EH (cell line): ENCODE measurements around the gene FRAS1.
"Not testable (repeated sequence)": the region's sequence is repeated elsewhere in the genome, so short reads cannot be mapped to it uniquely, and the experiment has no call there.

Source experiments
- DNase-seq: peaks from one replicate; pipeline ENCODE4 v3.0.0-alpha.2; 2015; ENCODE audit warnings: low read depth

Gene FRAS1

DNA sequence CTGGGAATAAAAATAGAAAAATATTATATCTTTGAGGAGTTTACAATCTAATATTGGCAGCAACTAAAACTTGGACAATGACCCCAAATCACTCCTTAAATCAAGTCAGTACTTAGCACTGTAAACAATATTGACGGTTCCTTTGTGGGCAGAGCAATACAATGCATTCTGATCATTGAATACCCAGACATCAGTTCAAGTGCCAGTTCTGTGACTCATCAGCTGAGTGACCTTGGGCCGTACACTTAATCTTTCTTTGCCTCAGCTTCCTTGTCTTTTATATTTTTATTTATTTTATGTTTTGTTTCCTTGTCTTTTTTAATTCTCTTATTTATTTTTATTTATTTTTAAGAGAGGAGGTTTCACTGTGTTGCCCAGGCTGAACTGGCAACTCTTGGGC is 382.2 kb downstream of the FRAS1 start:
- DNase-seq = peak; percentile 7

DNA sequence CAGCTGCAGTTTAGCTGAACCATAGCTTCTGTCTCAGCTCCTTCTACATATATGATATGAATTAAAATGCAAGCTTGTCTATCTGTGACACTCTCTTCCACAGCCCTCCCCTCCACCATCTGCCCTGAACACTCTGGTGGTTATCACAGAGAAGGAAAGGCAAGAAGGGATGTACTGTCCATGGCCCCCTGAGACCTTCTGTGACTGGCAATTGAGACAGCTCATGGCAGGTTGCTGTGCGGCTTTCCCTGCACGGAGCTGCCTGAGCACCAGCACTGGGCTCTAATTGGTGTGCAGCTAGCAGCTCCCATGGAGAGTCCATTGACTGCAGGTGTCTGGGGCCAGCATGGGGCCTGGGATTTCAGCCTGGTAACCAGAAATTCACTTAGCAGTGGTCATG is 384.6 kb downstream of the FRAS1 start:
- no peak for DNase-seq

GRCh38 chr4:78446619-78447018 is 389.5 kb downstream of the FRAS1 start:
- DNase-seq = no peak

- no peak for DNase-seq
Measured at GRCh38 chr4:78451407-78451806, 394.3 kb downstream of the FRAS1 start.

DNA sequence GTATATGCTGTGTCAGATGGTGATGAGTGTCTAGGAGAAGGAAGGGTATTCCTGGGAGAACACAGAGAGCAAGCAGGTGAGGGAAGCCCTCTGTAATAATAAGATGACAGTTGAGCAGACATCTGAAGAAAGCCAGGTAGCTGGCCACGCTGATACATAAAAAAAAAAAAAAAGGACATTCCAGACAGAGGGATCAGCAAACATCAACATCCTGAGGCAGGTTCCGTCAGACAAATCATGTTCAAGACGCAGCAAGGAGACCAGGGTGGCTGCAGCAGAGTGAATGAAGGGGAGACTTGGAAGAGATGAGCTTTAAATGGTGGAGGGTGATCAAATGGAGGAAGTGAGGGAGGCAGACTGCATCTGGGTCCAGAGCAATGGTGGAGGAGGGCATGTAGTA is 396.9 kb downstream of the FRAS1 start:
- DNase-seq = no peak

GRCh38 chr4:78457751-78458150 is 400.6 kb downstream of the FRAS1 start:
- DNase-seq = no peak

DNA sequence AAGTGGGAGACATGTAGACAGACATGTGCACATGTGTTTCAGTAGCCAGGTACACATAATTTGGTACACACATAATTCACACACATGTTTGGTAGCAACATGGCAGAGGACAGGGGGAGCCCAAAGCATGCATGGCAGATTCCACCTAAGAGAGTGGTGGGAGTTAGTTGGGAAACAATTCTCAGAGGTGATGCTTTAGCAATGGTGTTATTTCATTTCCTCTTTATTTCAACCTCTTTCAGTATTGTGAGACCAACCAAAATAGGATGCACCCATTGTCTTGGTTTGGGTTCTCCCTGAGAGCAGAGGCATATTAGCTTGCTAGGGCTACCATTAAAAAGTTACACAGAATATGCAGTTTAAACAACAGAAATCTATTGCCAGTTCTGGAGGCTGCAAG is 402.2 kb downstream of the FRAS1 start:
- DNase-seq = no peak

DNA sequence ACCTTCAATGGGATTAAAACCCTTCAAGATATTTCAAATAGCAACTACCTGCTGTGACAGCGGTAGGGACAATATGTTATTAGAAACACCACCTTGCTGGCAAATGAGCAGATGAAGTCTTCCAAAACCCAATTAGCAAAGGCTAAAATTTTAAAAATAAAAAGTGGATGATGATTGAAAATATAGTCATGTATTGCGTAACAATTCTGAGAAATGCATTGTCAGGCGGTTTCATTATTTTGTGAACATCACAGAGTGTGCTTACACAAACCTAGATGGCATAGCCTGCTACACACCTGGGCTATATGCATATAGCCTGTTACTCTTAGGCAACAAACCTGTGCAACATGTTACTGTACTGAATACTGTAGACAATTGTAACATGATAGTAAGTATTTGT is 403.2 kb downstream of the FRAS1 start:
- no peak for DNase-seq

DNA sequence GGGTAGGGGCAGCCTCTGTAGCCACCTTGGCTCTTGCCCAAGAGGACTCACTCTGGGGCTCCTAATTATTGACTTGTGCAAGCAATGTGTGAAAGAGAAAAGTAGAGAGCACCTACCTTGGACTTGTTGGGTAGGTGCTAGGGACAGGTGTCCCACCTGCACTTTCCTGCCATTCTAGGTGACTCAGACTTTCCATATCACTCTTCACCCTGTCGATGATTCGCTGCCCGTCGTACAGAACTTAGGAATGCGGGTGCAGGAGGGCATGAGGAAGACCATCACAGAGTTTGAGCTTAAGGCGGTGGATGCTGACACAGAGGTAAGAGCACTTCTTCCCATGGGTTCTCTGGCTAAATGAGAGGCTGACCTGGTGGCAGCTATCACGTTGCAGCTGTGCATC is 407.1 kb downstream of the FRAS1 start:
- DNase-seq = no peak

GRCh38 chr4:78467223-78467622 is 410.1 kb downstream of the FRAS1 start:
- DNase-seq = not testable (repeated sequence)

DNA sequence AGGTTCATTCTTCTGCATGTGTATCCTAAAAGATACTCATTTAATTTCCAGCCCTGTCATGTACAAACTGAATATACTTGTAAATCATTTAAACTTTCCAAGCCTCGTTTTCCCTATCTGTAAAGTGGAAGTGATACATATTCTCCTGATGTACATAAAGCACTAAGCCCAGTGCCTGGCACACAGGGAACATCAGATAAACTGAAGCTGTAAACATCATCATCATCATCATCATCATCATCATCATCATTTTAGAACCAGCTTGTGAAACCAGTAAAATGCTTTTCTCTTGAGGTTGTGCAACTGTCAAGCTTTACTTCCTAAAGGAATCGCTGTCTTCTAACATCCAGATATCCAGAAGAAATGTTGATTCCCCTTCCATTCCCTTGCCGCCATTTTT is 411.1 kb downstream of the FRAS1 start:
- no peak for DNase-seq

DNA sequence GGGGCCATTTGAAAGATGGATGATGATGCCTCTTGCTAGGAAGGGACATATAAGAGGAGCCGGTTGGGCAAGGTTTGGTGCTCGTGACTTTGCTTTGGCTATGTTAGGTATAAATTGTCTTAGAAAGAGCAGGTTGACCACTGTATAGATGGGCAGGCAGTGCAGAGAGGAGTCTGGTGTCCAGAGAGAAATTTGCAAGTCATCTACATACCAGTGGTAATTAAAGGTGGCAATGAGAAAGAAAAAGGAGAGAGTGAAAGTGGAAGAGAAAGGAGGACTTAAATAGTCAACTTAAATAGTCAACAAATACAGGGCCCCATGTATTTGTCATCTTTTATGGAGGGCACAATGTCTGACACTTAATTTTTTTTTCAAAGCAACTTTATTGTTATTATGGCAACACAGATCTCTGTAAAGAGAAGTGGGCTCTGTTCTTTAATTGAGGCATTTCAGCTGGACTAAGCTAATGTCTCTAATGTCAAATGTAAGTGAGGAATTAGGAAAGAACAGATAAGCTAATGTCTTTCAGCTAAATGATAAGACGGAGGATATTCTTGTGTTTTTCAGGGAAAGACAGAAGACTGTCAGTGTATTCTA is 419.1 kb downstream of the FRAS1 start:
- DNase-seq = no peak

DNA sequence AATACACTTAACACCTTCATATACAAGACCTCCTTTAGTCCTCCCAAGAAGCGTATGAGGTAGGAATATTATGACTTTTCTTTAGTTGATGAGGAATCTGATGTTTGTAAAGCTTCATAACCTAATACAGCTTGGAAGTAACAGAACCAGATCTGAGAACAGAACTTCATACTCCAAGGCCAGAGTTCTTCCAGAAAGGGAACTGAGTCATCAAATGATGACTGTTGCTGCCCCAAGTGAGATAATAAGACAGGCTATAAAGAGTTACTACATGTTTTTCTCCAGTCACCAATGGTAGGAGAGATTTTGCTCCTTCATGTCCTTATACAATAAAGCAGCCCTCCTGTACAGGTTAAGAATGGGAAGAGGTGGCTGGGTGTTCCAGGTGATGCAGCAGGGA is 420.2 kb downstream of the FRAS1 start:
- DNase-seq = peak; percentile 74

- DNase-seq = peak; percentile 20
Measured at GRCh38 chr4:78478523-78478922, 421.4 kb downstream of the FRAS1 start.

GRCh38 chr4:78480286-78480685 is 423.2 kb downstream of the FRAS1 start:
- DNase-seq = peak; percentile 18

DNA sequence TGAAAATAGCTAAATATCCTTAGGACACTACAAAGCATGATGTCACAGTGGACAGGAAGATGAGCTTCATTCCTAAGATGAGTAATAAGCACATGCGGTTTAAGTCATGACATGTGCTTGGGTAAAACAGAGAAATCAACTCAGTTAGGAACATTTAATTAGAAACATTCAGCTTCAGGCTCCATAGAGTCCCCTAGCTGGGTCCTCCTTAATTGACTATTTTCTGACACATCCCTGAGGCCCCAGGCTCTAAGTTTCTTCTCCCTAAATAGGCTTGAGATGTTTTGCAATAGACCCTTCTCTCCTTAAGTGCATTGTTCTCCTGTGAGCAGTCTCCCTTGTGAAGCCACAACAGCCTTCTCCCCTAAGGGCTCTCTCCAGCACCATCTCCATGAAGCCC is 424.1 kb downstream of the FRAS1 start:
- DNase-seq = peak; percentile 99

GRCh38 chr4:78482281-78482680 is 425.2 kb downstream of the FRAS1 start:
- peak; percentile 70 for DNase-seq

DNA sequence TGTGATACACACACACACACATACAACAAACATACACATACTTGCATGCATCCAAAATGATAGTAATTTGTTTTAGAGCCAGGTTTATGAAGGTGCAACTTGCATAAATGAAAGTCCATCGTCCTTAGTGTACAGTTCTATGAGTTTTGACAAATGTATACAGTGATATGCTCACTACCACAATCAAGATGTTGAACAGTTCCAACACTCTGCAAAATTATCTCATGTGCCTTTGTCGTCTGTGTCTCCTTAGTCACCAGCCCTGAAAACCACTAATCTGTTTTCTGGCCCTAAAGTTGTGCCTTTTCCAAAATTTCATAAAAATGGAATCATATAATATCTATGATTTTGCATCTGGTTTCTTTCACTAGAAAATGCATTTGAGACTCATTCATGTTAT is 426.7 kb downstream of the FRAS1 start:
- no peak for DNase-seq

- DNase-seq = no peak
Measured at GRCh38 chr4:78484574-78484973, 427.5 kb downstream of the FRAS1 start.

DNA sequence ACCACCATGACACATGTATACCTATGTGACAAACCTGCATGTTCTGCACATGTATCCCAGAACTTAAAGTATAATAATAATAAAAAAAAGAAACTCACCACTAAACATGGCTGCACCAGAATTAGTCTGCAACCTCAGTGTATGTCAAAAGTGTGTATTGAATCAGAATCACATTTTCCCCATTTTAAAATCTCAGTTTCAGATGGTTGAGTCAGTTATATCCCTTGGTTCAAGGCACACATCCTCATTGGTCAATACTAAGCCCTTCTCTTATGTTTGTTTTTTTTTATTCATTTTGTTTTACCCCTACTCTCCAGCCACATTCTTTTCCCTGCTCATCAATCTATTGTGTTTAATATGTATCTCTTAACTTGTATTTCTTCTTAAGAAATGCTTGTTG is 436.6 kb downstream of the FRAS1 start:
- no peak for DNase-seq

DNA sequence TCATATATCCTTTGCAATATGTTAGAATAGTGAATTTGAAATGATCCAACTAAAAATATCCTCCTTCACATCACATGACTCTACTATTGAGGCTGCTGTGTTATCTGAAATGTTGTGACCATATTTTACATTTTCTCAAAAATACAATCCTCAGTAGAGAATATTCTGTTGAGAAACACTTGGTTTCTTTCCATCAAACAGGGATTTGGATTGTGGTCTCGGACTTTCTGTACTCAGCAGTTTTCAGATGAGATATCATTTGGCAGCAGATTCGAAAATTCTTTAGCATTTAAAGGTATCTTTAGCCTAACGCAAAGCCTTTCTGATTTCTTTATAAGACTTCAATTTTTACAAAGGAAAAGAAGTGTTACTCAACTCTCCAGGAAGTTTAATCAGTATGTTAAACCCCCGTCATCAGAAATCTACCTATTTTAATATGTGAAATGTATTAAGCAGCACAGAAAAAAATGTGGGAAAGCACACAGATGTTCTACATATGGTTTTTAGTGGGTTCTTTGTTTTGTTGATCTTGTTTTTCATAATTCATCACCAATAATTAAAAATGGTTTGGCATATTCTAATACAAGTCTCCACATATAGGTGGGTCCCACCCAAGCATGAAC is 439.0 kb downstream of the FRAS1 start:
- DNase-seq = no peak

DNA sequence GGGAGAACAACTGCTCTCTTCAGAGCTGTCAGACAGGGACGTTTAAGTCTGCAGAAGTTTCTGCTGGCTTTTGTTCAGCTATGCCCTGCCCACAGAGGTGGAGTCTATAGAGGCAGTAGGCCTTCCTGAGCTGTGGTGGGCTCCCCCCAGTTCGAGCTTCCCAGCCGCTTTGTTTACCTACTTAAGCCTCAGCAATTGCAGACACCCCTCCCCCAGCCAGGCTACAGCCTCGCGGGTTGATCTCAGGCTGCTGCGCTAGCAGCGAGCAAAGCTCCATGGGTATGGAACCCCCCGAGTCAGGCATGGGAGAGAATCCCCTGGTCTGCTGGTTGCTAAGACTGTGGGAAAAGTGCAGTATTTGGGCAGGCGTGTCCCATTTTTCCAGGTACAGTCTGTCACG is 449.1 kb downstream of the FRAS1 start:
- DNase-seq = not testable (repeated sequence)

DNA sequence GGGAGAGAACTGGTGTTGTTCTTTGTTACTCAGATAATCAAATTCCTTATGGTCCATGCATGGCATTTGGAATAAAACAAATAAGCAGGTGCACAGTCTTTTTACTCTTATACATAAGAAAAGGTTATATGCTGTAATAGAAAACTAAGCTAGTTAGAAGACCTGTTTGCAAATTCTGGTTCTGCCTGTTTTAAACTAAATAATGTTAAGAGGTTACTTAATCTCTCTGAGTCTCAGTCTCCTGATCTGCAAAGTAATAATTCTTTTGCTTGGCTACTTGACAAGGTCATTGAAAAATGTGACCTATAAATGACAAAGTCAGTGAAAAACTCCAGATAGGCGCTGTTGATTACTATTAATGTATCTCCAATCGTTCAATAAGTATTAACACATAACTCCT is 451.9 kb downstream of the FRAS1 start:
- DNase-seq = no peak

DNA sequence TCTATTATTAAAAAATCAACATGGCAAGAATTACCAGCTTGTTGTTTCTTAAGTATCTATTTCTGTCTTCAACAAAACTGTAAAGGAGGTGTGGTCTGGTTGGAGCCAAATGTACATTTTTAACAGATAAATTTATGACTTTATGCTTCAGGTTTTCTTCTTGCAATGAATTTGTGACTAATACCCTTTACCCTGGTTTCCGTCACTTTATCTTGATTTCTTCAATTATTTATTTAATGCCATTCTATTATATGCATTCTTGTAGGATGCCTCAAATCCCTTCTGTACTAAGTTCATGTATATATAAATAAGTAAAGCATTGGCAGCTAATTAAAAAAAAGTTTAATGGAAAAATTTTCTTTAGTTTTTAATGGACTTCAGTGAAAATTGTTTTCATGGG is 453.0 kb downstream of the FRAS1 start:
- DNase-seq = peak; percentile 56
